HG03097 (cell line): ENCODE measurements around the gene OSGEP.
A peak's percentile ranks its signal among the peaks of the same experiment; 100 is the strongest.

Experiments used
- ATAC-seq: cut with Tn5 transposase; IDR thresholded peaks from one replicate; pipeline ENCODE4 v1.9.1; 2021; ENCODE audit not compliant: unreplicated experiment, low FRiP score

Gene OSGEP

DNA sequence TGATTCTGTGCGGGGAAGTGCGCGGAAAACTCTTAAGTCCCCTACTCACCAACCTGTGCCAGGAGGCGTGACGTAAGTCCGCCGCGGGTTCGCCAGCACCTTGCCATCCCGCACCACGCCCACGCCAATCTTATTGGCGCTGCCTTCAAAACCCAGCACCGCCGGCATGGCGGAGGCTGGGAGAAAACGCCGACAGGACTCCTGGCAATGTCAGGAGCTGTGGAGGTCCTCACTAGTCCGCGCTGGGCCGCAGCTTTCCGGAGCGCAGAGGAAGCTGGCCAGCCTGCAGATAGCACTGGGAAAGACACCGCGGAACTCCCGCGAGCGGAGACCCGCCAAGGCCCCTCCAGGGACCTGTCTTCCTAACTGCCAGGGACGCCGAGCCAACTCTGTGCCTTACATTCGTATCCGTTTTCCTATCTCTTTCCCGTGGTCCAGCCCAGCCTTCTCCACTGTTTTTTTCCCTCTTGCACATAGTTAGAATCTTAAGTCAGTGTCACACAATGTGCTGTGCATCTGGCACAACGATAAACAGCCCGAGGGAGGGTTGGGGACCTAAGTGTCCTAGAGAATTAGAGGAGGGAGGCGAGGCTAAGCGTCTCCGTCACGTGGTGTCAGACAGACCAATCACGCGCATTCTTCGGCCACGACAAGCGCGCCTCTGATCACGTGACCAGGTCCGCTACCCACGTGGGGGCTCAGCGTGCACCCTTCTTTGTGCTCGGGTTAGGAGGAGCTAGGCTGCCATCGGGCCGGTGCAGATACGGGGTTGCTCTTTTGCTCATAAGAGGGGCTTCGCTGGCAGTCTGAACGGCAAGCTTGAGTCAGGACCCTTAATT, at the start of gene OSGEP, which contains the start of gene APEX1:
Gene OSGEP, minus strand, starts transcription at position 297 of the 839 bp plus-strand sequence. Its CDS starts 129 bp downstream, at position 168.
Gene APEX1, plus strand, starts transcription at position 711 of the 839 bp plus-strand sequence. CDS start 420 bp downstream, outside the sequence.
- peak; percentile 81 for ATAC-seq

DNA sequence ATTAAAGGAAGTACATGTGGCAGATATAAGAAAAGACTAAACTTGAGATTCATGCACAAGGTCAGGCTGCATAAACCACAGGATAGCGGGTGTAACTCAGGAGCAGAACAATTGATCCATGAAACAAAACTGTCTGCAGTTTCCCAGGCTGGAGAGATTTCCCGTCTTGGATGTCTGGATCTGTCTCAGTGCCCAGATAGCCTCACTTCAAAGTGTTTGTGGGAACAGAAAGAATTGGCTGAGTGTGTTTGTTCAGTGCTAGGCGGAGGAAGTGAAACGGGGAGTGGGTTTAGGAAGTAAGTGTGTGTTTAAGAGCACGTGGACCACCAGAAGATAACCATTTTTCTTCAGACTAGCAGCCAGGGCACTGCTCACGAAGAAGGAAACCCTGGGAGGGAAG, 49.3 kb upstream of the OSGEP start:
- no peak for ATAC-seq

GRCh38 chr14:20501346-20501745, 46.7 kb upstream of the OSGEP start:
- ATAC-seq, result no peak

DNA sequence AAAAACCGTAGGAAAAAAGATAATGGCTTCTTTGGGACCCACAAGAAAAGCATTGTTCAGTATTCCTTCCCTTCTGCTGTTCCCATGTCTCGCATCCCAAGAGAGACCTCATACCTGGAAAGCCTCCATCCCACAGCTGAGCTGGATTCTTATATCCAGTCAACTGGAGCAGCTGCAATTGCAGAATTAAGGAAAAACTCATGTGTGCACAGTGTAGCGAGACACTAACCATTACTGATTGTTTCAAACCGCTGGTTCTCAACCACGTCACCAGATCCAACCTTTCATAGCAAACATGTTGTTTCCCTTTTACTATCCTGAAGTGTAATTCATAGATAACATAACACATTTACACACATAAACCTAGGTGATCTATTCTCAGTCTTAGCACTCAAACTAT, 45.3 kb upstream of the OSGEP start:
- no peak for ATAC-seq

DNA sequence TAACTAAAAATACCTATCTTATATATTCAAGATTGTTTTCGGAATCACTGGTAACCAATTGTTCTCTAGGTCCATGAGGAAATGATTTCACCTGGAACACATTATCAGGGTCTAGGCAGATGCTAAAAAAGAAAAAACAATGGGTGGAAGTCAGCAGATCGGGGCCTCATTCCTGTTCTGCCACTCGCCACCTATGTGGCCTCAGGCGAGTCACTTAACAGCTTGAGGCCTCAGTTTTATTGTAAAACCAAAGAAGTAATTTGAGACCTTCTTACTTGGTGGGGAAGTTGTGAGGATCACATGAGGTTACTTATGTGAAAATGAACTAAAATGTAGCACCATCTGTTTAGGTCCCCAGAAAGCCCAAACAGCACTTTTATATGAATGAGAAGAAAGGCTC, 44.5 kb upstream of the OSGEP start:
- no peak for ATAC-seq

DNA sequence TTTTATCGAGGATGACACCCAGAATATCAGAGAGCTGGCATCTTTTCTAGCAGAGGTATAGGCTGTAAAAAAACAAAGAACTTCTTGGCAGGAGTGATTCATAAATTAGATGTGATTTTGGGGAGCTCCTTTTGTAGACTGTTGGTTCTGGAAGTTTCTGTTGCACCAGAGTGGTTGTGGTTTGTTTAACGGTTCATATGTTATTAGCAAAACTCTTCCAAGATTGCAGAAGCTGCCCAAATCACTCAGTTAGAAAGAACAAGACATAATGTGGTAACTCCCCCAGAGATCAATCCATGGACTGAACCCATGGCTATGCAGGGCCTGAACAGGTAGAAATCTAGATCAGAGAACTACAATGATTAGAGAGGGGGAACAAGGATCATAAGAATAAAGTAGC, 44.0 kb upstream of the OSGEP start:
- no peak for ATAC-seq

DNA sequence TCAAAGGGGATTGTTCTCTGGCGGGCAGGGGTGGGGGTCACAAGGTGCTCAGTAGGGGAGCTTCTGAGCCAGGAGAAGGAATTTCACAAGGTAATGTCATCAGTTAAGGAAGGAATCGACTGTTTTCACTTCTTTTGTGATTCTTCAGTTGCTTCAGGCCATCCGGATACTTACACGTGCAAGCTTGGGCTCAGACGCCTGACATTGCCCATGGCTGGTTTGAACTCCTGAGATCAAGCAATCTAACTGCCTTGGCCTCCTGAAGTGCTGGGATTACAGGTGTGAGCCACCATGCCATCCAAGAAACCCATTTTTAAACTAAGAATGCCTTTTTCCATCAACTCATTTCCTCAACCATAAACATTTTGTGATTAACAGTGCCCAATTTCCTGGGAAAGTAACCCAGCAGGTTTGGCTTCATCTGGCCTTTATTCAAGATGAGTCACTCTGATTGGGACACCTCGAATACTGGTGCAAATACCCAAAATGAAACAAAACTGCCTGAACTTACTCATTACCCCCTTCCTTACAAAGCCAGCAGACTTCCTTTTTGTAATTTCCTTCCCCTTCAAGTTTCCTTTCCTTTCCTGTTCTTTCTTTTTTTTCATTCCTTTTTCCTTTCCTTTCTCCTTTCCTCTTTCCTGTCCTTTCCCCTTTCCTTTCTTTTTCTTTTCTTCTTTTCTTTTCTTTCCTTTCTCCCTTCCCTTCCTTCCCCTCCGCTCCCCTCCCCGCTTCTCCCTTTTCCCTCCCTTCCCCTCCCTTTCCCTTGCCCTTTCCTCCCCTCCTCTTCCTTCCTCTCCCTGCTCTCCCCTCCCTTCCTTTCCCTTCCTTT, 40.5 kb upstream of the OSGEP start:
- ATAC-seq, result no peak

- ATAC-seq, result no peak
Observed at GRCh38 chr14:20493634-20494033, 39.0 kb upstream of the OSGEP start.

DNA sequence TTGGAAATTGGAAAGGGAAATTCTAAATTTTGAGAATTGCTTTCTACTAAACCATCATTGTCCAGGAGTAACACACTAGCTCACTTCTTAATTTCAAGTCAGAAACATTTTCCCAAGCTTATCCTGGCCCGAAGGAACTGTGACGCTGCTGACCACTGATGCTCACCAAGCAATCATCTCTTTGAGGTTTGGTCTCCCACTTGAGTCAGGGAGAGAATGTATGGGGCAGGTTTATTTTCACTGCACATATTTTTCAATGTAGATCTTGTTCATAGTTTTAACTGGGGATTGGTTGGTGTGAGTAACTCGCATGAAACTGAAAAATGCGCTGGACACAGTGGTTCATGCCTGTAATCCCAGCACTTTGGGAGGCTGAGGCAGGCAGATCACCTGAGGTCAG, 37.9 kb upstream of the OSGEP start:
- no peak for ATAC-seq

DNA sequence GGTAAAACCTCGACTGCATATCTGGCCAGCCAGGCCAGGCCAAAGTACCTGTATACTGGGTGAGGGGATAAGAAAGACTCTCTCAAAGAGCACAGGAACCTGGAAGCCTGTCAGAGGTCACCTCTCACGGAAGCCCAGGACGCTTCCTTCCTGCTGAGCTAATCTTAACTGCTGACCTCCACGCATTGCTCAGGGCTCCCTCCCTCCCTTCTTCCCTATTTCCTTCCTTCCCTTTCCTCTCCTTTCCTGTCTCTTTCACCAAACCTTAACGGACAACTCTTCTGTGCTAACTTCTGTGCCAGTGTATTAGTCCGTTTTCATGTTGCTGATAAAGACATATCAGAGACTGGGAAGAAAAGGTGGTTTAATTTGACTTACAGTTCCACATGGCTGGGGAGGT, 36.0 kb upstream of the OSGEP start:
- no peak for ATAC-seq

DNA sequence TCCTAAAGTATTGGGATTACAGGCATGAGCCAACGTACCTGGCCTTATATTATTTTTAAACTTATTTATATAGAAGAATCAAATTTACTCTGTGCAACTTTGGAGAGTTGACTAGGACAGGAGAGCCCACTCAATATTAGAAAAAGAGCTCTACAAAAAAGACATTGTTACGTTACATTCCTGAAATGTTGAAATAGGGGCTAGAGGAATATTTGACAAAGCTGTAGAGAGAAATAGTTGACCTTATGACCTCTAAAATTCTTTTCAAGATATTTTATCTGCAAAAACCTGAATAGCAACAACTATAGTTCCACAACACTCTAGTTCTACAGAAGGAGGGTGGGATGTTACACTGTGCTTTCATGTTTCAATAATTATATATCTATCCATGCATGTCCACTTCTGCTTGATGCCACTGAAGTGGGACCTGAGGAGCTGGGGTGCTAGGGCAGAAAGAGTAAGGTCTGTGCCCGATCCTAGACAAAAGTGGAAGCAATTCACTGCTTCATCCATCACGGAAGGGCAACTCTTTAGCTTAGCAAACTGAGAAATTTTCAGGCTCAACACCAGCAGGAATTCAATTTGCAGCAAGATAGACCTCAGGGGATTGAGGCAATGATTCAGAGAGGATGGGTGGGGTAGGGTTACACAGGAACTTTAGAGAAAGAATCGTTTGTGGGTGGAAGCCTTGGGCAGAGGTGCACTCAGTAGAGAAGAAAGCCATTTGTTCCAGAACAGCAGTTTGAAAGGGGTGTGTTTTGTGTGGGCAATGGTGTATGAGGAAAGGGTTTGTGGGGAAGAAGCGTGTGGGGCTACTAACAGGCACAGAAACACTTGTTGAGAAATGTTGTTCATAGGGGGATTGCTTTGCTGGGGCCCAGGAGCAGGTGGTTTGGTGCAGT, 34.7 kb upstream of the OSGEP start:
- no peak for ATAC-seq

GRCh38 chr14:20487396-20487725, 32.7 kb upstream of the OSGEP start:
- ATAC-seq, result no peak

DNA sequence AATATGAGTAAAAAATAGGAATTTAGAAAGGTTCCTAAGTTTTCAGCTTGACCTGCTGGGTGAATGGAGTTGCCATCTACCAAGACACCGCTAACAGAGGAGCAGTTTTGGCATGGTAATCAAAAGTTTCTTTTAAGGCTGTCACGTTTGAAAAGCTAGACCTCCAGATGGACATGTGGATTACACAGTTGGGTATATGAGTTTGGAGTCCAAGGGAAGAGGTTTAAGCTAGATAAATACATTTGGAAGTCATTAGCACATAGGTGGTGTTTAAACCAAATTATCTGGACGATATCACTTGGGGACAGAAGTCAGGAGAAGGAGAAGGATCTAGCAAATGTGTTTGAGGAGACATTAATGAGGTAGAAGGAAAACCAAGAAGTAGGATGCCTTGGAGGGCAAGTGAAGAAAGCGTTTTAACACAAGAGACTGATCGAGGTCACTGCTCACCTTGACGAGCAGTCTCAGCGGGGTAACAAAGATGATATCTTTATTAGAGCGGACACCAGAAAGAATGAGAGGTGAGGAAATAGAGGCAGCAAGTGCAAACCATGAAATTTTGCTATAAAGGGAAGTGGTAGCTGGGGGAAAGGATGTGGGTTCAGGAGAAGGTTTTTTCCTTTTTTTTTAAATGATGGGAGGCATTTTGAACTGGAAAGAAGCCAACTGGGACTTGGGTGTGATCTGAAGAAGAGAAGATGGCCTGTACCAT, 32.2 kb upstream of the OSGEP start:
- ATAC-seq, result no peak

DNA sequence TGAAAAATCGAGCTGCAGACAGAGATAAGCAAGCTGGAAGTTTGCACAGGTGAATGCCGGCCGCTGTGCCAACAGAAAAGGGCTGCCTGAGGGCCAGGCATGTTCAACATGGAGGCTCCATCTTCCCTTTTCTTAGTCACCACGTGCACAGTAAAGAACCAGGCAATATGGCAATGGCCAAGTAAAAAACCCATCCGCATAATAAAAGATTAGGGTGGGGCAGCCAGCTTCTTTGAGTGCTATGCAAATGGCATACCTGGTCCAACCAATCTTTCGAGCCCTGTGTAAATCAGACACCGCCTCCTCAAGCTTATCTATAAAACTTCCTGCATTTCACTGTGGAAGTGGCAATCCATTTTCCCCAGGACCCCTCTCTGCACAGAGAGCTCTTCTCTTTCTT, 31.3 kb upstream of the OSGEP start:
- ATAC-seq, result no peak

DNA sequence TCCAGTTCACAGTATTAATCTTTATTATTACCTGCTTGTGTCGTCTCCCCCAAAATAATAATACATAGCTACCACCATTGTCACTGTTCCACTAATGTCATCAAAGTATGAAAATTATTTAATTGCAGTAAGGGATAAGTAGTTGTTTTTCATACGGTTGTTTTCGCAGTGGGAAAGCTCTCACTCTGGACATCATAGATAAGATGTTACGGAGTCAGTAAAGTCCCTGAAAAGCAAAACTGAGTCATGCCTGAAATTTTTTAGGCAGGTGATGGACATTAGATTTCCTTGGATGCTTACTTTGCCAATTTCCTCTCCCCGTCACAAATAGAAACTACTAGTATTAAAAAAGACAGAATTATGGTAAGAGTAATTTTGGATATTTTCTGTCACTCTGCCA, 27.8 kb upstream of the OSGEP start:
- ATAC-seq, result no peak

DNA sequence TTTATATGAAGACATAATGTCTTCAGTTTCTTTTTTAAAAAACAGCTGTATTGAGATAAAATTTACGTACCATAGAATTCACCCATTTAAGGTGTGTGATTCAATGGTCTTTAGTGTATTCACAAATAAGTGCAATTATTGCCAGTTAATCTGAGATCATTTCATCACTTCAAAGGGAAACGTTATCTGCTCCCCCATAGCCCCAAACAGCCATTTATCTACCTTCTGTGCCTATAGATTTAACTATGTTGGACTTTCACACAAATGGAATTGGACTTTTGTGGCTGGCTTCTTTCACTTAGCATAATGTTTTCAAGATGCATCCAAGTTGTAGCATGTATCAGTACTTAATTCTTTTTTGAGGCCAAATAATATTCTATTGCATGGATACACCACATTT, 24.3 kb upstream of the OSGEP start:
- ATAC-seq, result no peak

GRCh38 chr14:20477211-20477876, 22.7 kb upstream of the OSGEP start:
- no peak for ATAC-seq

DNA sequence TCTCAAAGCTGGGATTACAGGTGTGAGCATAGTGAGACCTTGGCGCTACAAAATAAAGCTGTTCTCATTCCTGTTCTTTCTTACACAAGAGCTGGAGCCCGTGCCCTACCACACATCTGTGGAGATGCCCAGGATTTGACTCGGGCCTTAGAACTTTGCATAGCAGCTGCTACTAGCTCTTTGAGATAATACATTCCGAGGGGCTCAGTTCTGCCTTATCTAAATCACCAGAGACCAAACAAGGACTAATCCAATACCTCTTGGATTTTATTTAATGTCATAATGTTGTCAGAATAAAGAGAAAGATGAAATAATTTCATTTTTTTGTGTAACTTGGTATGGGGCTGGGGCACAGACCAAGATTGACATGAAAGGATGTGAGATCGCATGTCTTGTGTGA, 22.2 kb upstream of the OSGEP start:
- ATAC-seq, result no peak

DNA sequence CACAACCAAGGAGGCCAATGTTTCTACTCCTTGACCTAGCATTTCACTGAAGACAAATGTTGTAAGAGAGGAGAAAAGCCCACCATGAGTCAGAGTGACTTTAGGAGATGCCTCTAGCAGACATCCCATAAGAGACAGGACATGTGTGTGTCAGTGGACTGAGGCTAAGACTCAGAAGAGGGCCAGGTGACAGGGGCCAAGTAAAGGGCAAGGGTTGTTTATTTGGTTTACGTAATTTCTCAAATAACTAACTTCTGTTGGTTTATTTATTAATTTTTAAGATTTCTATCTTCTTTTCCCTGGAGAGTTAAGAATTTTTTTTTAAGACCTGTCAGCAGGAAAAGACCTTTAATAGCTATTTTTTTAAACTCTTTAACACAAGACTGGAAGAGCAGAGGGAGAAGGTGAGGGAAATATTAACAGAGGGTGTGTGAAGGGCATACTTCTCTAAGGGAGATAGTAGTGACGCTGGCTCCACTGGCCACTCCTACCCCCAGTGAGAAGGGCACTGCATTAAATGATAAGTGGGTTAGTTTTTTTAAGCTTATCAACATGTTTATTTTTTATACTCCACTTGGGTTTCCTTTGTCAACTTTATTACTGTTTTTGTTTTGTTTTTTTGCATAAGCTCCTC, 18.0 kb upstream of the OSGEP start:
- no peak for ATAC-seq
